Testis (tissue), 2 donors: ENCODE data around the gene CDC25C.

Source experiments
- CTCF ChIP-seq, 3 experiments: fragments of 450-650 bp in 2 of 3; fragments of 200-600 bp in 1 of 3; sonication (generic) in 1 of 3; IDR thresholded peaks; one replicate each; pipeline ENCODE4 v1.5.1; 2016 to 2019; ENCODE audit warnings: antibody characterized with exemption in 3 of 3, mild to moderate bottlenecking in 2 of 3, moderate library complexity in 1 of 3
- POLR2A ChIP-seq: fragments of 450-650 bp; IDR thresholded peaks from one replicate; pipeline ENCODE4 v1.6.1; 2017; ENCODE audit warnings: antibody characterized with exemption, mild to moderate bottlenecking, moderate library complexity

DNA sequence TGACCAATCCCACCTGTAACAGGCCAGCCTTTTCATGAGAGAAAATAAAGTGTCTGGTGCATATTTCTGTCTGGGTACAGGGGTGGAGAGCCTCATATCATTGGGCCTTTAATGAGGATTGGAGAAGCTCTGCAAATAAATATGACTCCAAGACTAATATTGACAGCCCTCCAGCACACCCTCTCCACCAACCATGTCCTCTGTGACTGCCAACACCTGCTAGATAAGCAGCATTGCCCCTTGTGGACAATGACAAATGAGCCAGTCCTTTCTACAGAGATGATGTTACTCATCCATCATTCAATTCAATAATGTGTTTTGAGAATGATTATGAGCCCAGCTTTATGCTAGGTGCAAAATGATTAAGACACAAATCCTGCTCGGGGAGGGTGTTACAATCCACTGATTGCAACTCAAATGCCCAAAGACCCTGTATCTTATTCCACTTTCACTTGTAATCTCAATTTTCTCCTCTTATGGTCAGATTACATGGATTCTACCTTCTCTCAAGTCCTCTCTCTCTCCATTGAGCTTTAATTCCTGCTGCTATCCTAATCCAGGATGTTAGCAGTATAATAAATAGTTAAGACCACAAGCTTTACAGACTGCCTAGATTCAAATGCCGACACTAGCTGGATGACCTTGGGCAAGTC, 55.1 kb downstream of the CDC25C start:
- TF ChIP-seq CTCF (IDR thresholded peaks at IDR 0.05) (no peak), POLR2A (no peak)
